Rectal smooth muscle tissue (tissue), 1 donor: ENCODE data around the gene CACNA1B.

ENCODE experiments used
- H3K27ac ChIP-seq: one replicate; pipeline ENCODE4 v1.7.0; 2013; ENCODE audit warnings: low read depth, low read length, inconsistent platforms
- H3K27me3 ChIP-seq: one replicate; pipeline ENCODE4 v1.7.0; 2013; ENCODE audit warnings: low read length; ENCODE audit not compliant: control insufficient read depth, insufficient read depth
- H3K36me3 ChIP-seq: one replicate; pipeline ENCODE4 v1.7.0; 2013; ENCODE audit warnings: low read length; ENCODE audit not compliant: control insufficient read depth, insufficient read depth
- H3K4me1 ChIP-seq: one replicate; pipeline ENCODE4 v1.7.0; 2013; ENCODE audit warnings: low read length; ENCODE audit not compliant: control insufficient read depth, insufficient read depth
- H3K4me3 ChIP-seq: one replicate; pipeline ENCODE4 v1.7.0; 2013; ENCODE audit warnings: low read length
- H3K9ac ChIP-seq: one replicate; pipeline ENCODE4 v1.7.0; 2013; ENCODE audit warnings: low read length

The CACNA1B gene

GRCh38 chr9:137873858-137874362, 3.7 kb upstream of the CACNA1B start:
- no peaks in the 10 kb centered on the region for H3K4me1 ChIP-seq
- no peak overlapping the region for H3K4me3 ChIP-seq
- H3K27ac ChIP-seq, result no peak overlapping the region
- H3K9ac ChIP-seq, result no peak overlapping the region
- no peaks in the 10 kb centered on the region for H3K36me3 ChIP-seq
- H3K27me3 ChIP-seq, result peaks cover 4% of the 10 kb centered on the region

GRCh38 chr9:137875354-137875753, 2.2 kb upstream of the CACNA1B start:
- peaks cover 8% of the 10 kb centered on the region for H3K27me3 ChIP-seq
- H3K36me3 ChIP-seq, result no peaks in the 10 kb centered on the region
- H3K27ac ChIP-seq, result no peak overlapping the region
- H3K9ac ChIP-seq, result no peak overlapping the region
- H3K4me3 ChIP-seq, result no peak overlapping the region
- no peaks in the 10 kb centered on the region for H3K4me1 ChIP-seq

GRCh38 chr9:137875846-137876245, 1.7 kb upstream of the CACNA1B start:
- H3K36me3 ChIP-seq, result no peaks in the 10 kb centered on the region
- peaks cover 8% of the 10 kb centered on the region for H3K27me3 ChIP-seq
- no peaks in the 10 kb centered on the region for H3K4me1 ChIP-seq
- no peak overlapping the region for H3K4me3 ChIP-seq
- no peak overlapping the region for H3K9ac ChIP-seq
- H3K27ac ChIP-seq, result no peak overlapping the region

- H3K4me3 ChIP-seq, result no peak overlapping the region
- H3K9ac ChIP-seq, result no peak overlapping the region
- H3K27ac ChIP-seq, result no peak overlapping the region
- no peaks in the 10 kb centered on the region for H3K36me3 ChIP-seq
- peaks cover 11% of the 10 kb centered on the region for H3K27me3 ChIP-seq
- H3K4me1 ChIP-seq, result no peaks in the 10 kb centered on the region
These were observed 1.3 kb upstream of the CACNA1B start for GRCh38 chr9:137876269-137876668.

GRCh38 chr9:137876781-137877386, 698 bp upstream of the CACNA1B start:
- H3K27me3 ChIP-seq, result peaks cover 11% of the 10 kb centered on the region
- H3K9ac ChIP-seq, result no peak overlapping the region
- no peak overlapping the region for H3K4me3 ChIP-seq
- no peaks in the 10 kb centered on the region for H3K4me1 ChIP-seq
- no peaks in the 10 kb centered on the region for H3K36me3 ChIP-seq
- no peak overlapping the region for H3K27ac ChIP-seq

- Histone ChIP-seq H3K4me1 (no peaks in the 10 kb centered on the region), H3K9ac (no peak overlapping the region), H3K36me3 (no peaks in the 10 kb centered on the region), H3K27ac (no peak overlapping the region), H3K4me3 (peak overlapping the region; percentile 48), H3K27me3 (peaks cover 11% of the 10 kb centered on the region)
These were observed 762 bp downstream of the CACNA1B start for GRCh38 chr9:137878146-137878941.

- Histone ChIP-seq H3K4me1 (no peaks in the 10 kb centered on the region), H3K27me3 (peaks cover 11% of the 10 kb centered on the region), H3K9ac (no peak overlapping the region), H3K27ac (no peak overlapping the region), H3K36me3 (no peaks in the 10 kb centered on the region), H3K4me3 (no peak overlapping the region)
These were observed 1.5 kb downstream of the CACNA1B start for GRCh38 chr9:137879052-137879451.

- Histone ChIP-seq H3K4me3 (no peak overlapping the region), H3K36me3 (no peaks in the 10 kb centered on the region), H3K4me1 (no peaks in the 10 kb centered on the region), H3K27ac (no peak overlapping the region), H3K27me3 (peaks cover 11% of the 10 kb centered on the region), H3K9ac (no peak overlapping the region)
These were observed 2.1 kb downstream of the CACNA1B start for GRCh38 chr9:137879566-137880150.

GRCh38 chr9:137880160-137880975, 2.8 kb downstream of the CACNA1B start:
- Histone ChIP-seq H3K4me3 (no peak overlapping the region), H3K4me1 (no peaks in the 10 kb centered on the region), H3K27ac (no peak overlapping the region), H3K27me3 (peaks cover 11% of the 10 kb centered on the region), H3K36me3 (no peaks in the 10 kb centered on the region), H3K9ac (no peak overlapping the region)

GRCh38 chr9:137880976-137881530, 3.5 kb downstream of the CACNA1B start:
- H3K9ac ChIP-seq, result no peak overlapping the region
- H3K36me3 ChIP-seq, result no peaks in the 10 kb centered on the region
- H3K27ac ChIP-seq, result no peak overlapping the region
- no peak overlapping the region for H3K4me3 ChIP-seq
- H3K27me3 ChIP-seq, result peaks cover 11% of the 10 kb centered on the region
- H3K4me1 ChIP-seq, result no peaks in the 10 kb centered on the region

- H3K27me3 ChIP-seq, result peaks cover 11% of the 10 kb centered on the region
These were observed 4.3 kb downstream of the CACNA1B start for GRCh38 chr9:137881591-137882505.

More at GRCh38 chr9:137881591-137882505, 4.3 kb downstream of the CACNA1B start:
- Histone ChIP-seq H3K27ac (no peak overlapping the region), H3K36me3 (no peaks in the 10 kb centered on the region), H3K9ac (no peak overlapping the region), H3K4me3 (no peak overlapping the region), H3K4me1 (no peaks in the 10 kb centered on the region)
